ENCODE data around the gene SAA2.
"Not testable (repeated sequence)": the region's sequence is repeated elsewhere in the genome, so short reads cannot be mapped to it uniquely, and the experiment has no call there.

DNA sequence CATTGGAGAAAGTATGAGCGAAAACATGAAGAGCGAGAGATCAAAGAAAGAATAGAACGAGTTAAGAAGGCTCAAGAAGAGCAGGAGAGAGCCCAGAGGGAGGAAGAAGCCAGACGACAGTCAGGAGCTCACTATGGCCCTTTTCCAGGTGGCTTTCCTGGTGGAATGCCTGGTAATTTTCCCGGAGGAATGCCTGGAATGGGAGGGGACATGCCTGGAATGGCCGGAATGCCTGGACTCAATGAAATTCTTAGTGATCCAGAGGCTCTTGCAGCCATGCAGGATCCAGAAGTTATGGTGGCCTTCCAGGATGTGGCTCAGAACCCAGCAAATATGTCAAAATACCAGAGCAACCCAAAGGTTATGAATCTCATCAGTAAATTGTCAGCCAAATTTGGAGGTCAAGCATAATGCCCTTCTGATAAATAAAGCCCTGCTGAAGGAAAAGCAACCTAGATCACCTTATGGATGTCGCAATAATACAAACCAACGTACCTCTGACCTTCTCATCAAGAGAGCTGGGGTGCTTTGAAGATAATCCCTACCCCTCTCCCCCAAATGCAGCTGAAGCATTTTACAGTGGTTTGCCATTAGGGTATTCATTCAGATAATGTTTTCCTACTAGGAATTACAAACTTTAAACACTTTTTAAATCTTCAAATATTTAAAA lies 14.3 kb upstream of the SAA2 start:
- TF ChIP-seq POLR2A (IDR thresholded peaks at IDR 0.05; ENCODE audit: low read length); GATA1 (IDR thresholded peaks at IDR 0.05; ENCODE audit: low read depth, low read length): not testable (repeated sequence)

All from erythroblast (primary cell).